ENCODE data around the gene ZC3H18.

Gene ZC3H18

GRCh38 chr16:88527186-88527936 is 42.8 kb upstream of the ZC3H18 start:
- Histone ChIP-seq H2AFZ (ENCODE audit: low read length) (no peak overlapping the region), H3K9ac (ENCODE audit: low read length) (no peak overlapping the region), H3K9me2 (replicated peaks; ENCODE audit: insufficient read depth, low read length) (no peaks in the 10 kb centered on the region), H3K4me3 (ENCODE audit: low read length) (no peak overlapping the region), H3K4me1 (ENCODE audit: low read length) (no peaks in the 10 kb centered on the region), H3K27me3 (replicated peaks; ENCODE audit: insufficient read depth, low read length) (no peaks in the 10 kb centered on the region), H3K79me2 (ENCODE audit: low read length) (no peaks in the 10 kb centered on the region), H4K20me1 (ENCODE audit: insufficient read depth, low read length) (no peaks in the 10 kb centered on the region), H3K36me3 (replicated peaks; ENCODE audit: insufficient read depth, low read length) (no peaks in the 10 kb centered on the region), H3K4me2 (ENCODE audit: low read depth, low read length) (no peak overlapping the region), H3K27ac (ENCODE audit: low read length) (no peak overlapping the region), H3K9me3 (replicated peaks; ENCODE audit: insufficient read depth, low read length) (no peaks in the 10 kb centered on the region), H3F3A (ENCODE audit: insufficient read depth, low read length) (no peaks in the 10 kb centered on the region)
- DNase-seq = no peak
- TF ChIP-seq EZH2phosphoT487 (IDR thresholded peaks at IDR 0.05; ENCODE audit: low read length) (no peak), CTCF (IDR thresholded peaks at IDR 0.05; ENCODE audit: low read length) (peak; percentile 34)

- no peaks in the 10 kb centered on the region for H3F3A ChIP-seq (ENCODE audit: insufficient read depth, low read length)
- H3K4me1 ChIP-seq (ENCODE audit: low read length) = no peaks in the 10 kb centered on the region
- H4K20me1 ChIP-seq (ENCODE audit: insufficient read depth, low read length) = no peaks in the 10 kb centered on the region
- no peaks in the 10 kb centered on the region for H3K36me3 ChIP-seq (replicated peaks; ENCODE audit: insufficient read depth, low read length)
- H3K9ac ChIP-seq (ENCODE audit: low read length) = no peak overlapping the region
- TF ChIP-seq CTCF (IDR thresholded peaks at IDR 0.05; ENCODE audit: low read length) (no peak), EZH2 (optimal IDR thresholded peaks at IDR 0.05; ENCODE audit: low read depth, low read length) (no peak), EZH2phosphoT487 (IDR thresholded peaks at IDR 0.05; ENCODE audit: low read length) (no peak)
- H3K27ac ChIP-seq (ENCODE audit: low read length) = no peak overlapping the region
- DNase-seq = no peak
- H3K9me2 ChIP-seq (replicated peaks; ENCODE audit: insufficient read depth, low read length) = no peaks in the 10 kb centered on the region
- no peak overlapping the region for H3K4me3 ChIP-seq (ENCODE audit: low read length)
- H3K9me3 ChIP-seq (replicated peaks; ENCODE audit: insufficient read depth, low read length) = no peaks in the 10 kb centered on the region
- no peaks in the 10 kb centered on the region for H3K27me3 ChIP-seq (replicated peaks; ENCODE audit: insufficient read depth, low read length)
- no peaks in the 10 kb centered on the region for H3K79me2 ChIP-seq (ENCODE audit: low read length)
- no peak overlapping the region for H2AFZ ChIP-seq (ENCODE audit: low read length)
- no peak overlapping the region for H3K4me2 ChIP-seq (ENCODE audit: low read depth, low read length)
Measured at GRCh38 chr16:88527937-88528743, 42.1 kb upstream of the ZC3H18 start.

- no peak overlapping the region for H3K4me2 ChIP-seq (ENCODE audit: low read depth, low read length)
- no peaks in the 10 kb centered on the region for H4K20me1 ChIP-seq (ENCODE audit: insufficient read depth, low read length)
- no peaks in the 10 kb centered on the region for H3K9me3 ChIP-seq (replicated peaks; ENCODE audit: insufficient read depth, low read length)
- no peak overlapping the region for H3K9ac ChIP-seq (ENCODE audit: low read length)
- H3F3A ChIP-seq (ENCODE audit: insufficient read depth, low read length) = no peaks in the 10 kb centered on the region
- no peak for DNase-seq
- no peak overlapping the region for H2AFZ ChIP-seq (ENCODE audit: low read length)
- no peaks in the 10 kb centered on the region for H3K4me1 ChIP-seq (ENCODE audit: low read length)
- H3K27me3 ChIP-seq (replicated peaks; ENCODE audit: insufficient read depth, low read length) = no peaks in the 10 kb centered on the region
- no peak overlapping the region for H3K27ac ChIP-seq (ENCODE audit: low read length)
- no peaks in the 10 kb centered on the region for H3K79me2 ChIP-seq (ENCODE audit: low read length)
- no peak for TF ChIP-seq CTCF (IDR thresholded peaks at IDR 0.05; ENCODE audit: low read length)
- no peak for TF ChIP-seq EZH2phosphoT487 (IDR thresholded peaks at IDR 0.05; ENCODE audit: low read length)
- no peak for TF ChIP-seq EZH2 (optimal IDR thresholded peaks at IDR 0.05; ENCODE audit: low read depth, low read length)
- no peaks in the 10 kb centered on the region for H3K9me2 ChIP-seq (replicated peaks; ENCODE audit: insufficient read depth, low read length)
- no peak overlapping the region for H3K4me3 ChIP-seq (ENCODE audit: low read length)
- no peaks in the 10 kb centered on the region for H3K36me3 ChIP-seq (replicated peaks; ENCODE audit: insufficient read depth, low read length)
Measured at GRCh38 chr16:88528902-88529318, 41.3 kb upstream of the ZC3H18 start.

Data from MM.1S (cell line).